ENCODE data around the gene GLI2. TPM values are rescaled to one million over a fixed set of nuclear protein-coding genes. Genes with fewer than 3 reads are reported as not detected.

The GLI2 gene
- total RNA-seq, 3 donors from 2014 or later (not counting 1 experiment from before 2014, with no cell fraction given): not detected

DNA sequence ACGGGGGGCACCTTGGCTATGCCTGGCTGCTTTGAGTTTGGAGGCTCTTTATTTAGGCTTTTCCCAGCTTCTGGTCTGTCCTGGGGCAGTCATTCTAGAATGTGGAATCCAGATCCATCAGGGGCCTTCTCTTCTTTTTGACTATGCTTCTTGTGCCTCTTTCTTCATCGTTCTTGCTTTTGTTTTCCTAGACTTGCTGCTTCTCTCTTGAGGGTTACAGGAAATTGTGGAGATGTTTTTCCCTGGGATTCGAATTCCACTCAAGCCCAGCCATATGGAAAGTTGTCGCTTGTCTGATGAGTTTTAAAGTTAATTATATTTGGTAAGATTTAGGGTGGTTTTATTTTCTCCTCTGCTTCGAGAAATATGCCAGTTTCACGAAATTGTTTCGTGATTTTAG is 2.4 kb downstream of the GLI2 start:
- no peaks in the 10 kb centered on the region for H3K9me3 Mint-ChIP-seq
- H3K4me3 Mint-ChIP-seq: no peak overlapping the region
- H3K36me3 ChIP-seq (ENCODE audit: control insufficient read depth, insufficient read depth, low read length): no peaks in the 10 kb centered on the region
- WGBS (ENCODE audit: insufficient coverage): 82% methylated on average over 6 of the region's 7 CpGs
- TF ChIP-seq, protein P1, sequence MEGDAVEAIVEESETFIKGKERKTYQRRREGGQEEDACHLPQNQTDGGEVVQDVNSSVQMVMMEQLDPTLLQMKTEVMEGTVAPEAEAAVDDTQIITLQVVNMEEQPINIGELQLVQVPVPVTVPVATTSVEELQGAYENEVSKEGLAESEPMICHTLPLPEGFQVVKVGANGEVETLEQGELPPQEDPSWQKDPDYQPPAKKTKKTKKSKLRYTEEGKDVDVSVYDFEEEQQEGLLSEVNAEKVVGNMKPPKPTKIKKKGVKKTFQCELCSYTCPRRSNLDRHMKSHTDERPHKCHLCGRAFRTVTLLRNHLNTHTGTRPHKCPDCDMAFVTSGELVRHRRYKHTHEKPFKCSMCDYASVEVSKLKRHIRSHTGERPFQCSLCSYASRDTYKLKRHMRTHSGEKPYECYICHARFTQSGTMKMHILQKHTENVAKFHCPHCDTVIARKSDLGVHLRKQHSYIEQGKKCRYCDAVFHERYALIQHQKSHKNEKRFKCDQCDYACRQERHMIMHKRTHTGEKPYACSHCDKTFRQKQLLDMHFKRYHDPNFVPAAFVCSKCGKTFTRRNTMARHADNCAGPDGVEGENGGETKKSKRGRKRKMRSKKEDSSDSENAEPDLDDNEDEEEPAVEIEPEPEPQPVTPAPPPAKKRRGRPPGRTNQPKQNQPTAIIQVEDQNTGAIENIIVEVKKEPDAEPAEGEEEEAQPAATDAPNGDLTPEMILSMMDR (IDR thresholded peaks at IDR 0.05): no peak
- no peaks in the 10 kb centered on the region for H3K9me3 ChIP-seq (ENCODE audit: control insufficient read depth, insufficient read depth, low read length)
- H3K27me3 Mint-ChIP-seq (ENCODE audit: low read depth in 2 of 2): peaks cover 53 to 56% of the 10 kb centered on the region in 2 donors
- H3K27ac ChIP-seq (ENCODE audit: low read length): no peak overlapping the region
- peaks cover 4% of the 10 kb centered on the region for H3K4me1 ChIP-seq (ENCODE audit: control insufficient read depth, insufficient read depth, low read length)
- H3K4me1 Mint-ChIP-seq: no peaks in the 10 kb centered on the region
- no peak for DNase-seq
- no peak for ATAC-seq
- H3K4me3 ChIP-seq (ENCODE audit: low read length): no peak overlapping the region
- no peaks in the 10 kb centered on the region for H3K36me3 Mint-ChIP-seq
- H3K27me3 ChIP-seq (ENCODE audit: control insufficient read depth, insufficient read depth, low read length): peaks cover 23% of the 10 kb centered on the region
- H3K27ac Mint-ChIP-seq: no peak overlapping the region
- intact Hi-C loops (cut with micrococcal nuclease): no loop called here

DNA sequence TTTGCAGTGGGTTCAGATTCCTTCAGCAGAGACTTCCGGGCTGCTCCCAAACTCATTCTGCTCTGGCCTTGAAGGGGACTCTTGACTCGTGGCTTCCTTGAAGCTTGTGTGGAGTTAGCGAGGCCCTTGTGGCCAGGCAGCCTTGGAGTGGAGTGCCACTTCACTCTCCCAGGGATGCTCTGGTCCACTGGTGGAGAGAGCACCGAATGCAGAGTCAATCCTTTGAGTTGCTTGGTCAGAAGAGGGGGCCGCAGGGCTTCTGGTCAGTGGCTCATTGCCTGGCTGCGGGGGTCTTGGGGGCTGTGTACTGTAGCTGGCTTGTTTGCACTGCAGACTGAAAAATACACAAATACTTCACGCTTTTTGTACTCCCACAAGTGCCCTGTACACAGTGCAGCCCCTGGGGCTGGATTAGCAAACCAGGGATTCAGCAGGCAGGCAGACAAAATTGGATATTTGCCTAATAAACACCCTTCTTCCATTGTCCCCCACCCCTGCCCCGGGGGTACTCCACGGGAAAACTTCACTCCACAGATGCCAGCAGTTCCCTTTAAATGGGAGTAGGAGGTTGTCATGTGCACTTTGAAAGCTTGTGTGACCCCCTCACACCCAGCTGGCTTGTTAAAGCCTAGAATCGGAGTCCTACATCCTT is 3.2 kb downstream of the GLI2 start:
- H3K36me3 Mint-ChIP-seq: no peaks in the 10 kb centered on the region
- WGBS (ENCODE audit: insufficient coverage): 74% methylated on average over 8 of the region's 10 CpGs
- DNase-seq (no peak), ATAC-seq (no peak)
- no peak overlapping the region for H3K27ac ChIP-seq (ENCODE audit: low read length)
- no peak overlapping the region for H3K27ac Mint-ChIP-seq
- no peaks in the 10 kb centered on the region for H3K9me3 Mint-ChIP-seq
- peaks cover 4% of the 10 kb centered on the region for H3K4me1 ChIP-seq (ENCODE audit: control insufficient read depth, insufficient read depth, low read length)
- H3K27me3 ChIP-seq (ENCODE audit: control insufficient read depth, insufficient read depth, low read length): peaks cover 23% of the 10 kb centered on the region
- H3K27me3 Mint-ChIP-seq (ENCODE audit: low read depth in 2 of 2): peaks cover 51 to 56% of the 10 kb centered on the region in 2 donors
- no peaks in the 10 kb centered on the region for H3K36me3 ChIP-seq (ENCODE audit: control insufficient read depth, insufficient read depth, low read length)
- TF ChIP-seq, protein P1 (IDR thresholded peaks at IDR 0.05): no peak
- H3K9me3 ChIP-seq (ENCODE audit: control insufficient read depth, insufficient read depth, low read length): no peaks in the 10 kb centered on the region
- no peak overlapping the region for H3K4me3 ChIP-seq (ENCODE audit: low read length)
- H3K4me1 Mint-ChIP-seq: no peaks in the 10 kb centered on the region
- no peak overlapping the region for H3K4me3 Mint-ChIP-seq
- intact Hi-C loops (cut with micrococcal nuclease): no loop called here

DNA sequence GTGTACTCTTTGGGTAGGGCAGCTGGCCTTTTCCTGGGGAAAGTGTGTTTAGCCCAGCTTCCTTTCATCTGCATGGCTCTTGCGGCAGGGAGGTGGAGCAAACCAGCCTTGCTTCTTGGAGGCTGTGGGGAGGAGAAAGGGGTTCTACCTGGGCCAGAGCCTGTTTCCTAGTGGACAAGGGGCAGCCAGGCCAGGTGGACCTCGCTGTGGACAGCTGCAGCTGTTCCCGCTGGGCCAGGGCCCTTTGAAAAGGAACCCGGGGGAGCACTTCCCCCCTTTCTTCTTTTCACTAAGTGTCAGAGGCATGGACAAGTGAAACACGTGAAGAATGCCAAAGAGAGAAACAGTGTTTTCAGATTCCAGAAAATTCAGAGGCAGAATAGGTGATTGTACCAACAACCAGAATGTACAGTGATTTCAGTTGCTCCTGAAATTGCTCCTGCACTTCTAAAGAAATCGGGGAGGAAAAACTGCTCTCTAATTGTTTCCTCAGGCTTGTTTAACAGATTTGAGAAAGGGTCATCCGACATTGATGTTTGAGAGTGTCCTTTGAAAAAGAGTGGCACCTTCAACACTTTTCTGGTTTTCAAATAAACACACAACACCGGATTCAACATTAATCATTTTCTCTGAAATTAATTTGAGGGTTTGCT is 3.9 kb downstream of the GLI2 start:
- ATAC-seq (no peak), DNase-seq (no peak)
- Histone ChIP-seq H3K4me3 (ENCODE audit: low read length) (no peak overlapping the region), H3K27me3 (ENCODE audit: control insufficient read depth, insufficient read depth, low read length) (peaks cover 23% of the 10 kb centered on the region), H3K9me3 (ENCODE audit: control insufficient read depth, insufficient read depth, low read length) (no peaks in the 10 kb centered on the region), H3K4me1 (ENCODE audit: control insufficient read depth, insufficient read depth, low read length) (peaks cover 4% of the 10 kb centered on the region), H3K36me3 (ENCODE audit: control insufficient read depth, insufficient read depth, low read length) (no peaks in the 10 kb centered on the region), H3K27ac (ENCODE audit: low read length) (no peak overlapping the region)
- H3K36me3 Mint-ChIP-seq: no peaks in the 10 kb centered on the region
- 64% methylated on average over 7 of the region's 8 CpGs for WGBS (ENCODE audit: insufficient coverage)
- TF ChIP-seq, protein P1 (IDR thresholded peaks at IDR 0.05): no peak
- no peak overlapping the region for H3K27ac Mint-ChIP-seq
- no peak overlapping the region for H3K4me3 Mint-ChIP-seq
- H3K9me3 Mint-ChIP-seq: no peaks in the 10 kb centered on the region
- H3K27me3 Mint-ChIP-seq (ENCODE audit: low read depth in 2 of 2): peaks cover 52 to 59% of the 10 kb centered on the region in 2 donors
- intact Hi-C loops (cut with micrococcal nuclease): no loop called here
- H3K4me1 Mint-ChIP-seq: no peaks in the 10 kb centered on the region

Measured in natural killer cell (primary cell).